Stimulated activated naive CD4-positive, alpha-beta T cell treated with Interleukin-2 at 50 U/mL for 16 hours (primary cell): ENCODE data around the gene SRM.
"Not testable (repeated sequence)": the region's sequence is repeated elsewhere in the genome, so short reads cannot be mapped to it uniquely, and the experiment has no call there.

ENCODE experiments used
- DNase-seq: peaks from one replicate; lab custom pipeline; 2025; lab: John Stamatoyannopoulos, UW

SRM gene

DNA sequence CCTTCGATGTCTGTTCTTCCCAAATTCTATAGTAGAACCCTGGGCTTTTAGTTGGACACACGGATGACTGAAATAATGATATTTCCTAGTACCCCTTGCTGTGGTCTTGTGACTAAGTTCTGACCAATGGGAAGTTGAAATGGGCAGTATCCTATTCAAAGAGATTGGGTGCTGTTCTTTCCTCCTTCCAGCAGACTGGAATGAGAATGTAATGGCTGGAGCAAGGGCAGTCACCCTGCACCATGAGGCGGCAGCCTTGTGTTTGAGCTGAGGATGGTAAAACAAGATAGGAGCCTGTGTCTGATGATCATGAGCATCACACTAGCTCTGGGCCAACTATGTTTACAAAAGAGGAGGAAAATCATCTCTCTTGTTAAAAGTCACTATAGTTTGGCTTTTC lies 5.1 kb upstream of the SRM start:
- DNase-seq = no peak

DNA sequence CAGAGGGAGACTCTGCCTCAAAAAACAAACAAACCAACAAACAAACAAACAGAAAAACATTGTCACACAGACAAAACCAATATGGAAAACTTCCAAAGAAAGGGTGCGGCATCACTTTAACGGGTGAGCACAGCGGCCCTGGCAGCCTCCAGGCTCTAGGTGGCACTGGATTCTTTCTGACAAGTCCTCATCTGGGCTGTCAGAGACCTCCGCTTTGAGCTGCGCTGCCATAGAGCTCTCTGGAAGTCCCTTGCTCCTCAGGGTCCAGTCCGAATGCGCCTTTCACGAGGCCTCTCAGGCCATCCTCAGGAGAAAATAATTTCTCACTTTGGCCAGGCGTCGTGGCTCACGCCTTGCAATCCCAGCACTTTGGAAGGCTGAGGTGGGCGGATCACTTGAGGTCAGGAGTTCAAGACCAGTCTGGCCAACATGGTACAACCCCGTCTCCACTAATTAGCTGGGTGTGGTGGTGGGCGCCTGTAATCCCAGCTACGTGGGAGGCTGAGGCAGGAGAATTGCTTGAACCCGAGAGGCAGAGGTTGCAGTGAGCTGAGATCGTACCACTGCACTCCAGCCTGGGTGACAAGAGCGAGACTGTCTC lies 4.2 kb upstream of the SRM start:
- DNase-seq = not testable (repeated sequence)

DNA sequence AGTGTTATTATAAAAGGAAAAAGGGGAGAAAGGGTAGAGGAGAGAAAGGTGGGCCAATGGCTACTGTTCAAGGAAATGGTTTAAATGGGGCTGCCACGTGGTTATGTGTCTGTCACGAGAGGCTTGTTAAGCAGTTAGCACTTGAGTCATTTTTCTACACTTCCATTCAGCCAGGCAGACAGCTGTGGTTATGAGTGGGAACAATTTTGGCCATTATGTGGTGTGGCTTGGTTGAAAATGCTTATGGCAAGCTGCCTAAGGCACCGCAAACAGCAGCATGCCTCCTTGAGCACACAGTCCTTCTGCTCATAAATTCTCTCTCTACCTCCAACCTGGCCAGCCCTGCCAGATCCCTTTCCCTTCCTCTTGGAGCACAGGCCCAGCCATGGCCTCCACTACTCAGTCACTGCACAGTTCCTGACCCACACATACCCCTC lies 3.2 kb upstream of the SRM start:
- DNase-seq = peak; percentile 34

DNA sequence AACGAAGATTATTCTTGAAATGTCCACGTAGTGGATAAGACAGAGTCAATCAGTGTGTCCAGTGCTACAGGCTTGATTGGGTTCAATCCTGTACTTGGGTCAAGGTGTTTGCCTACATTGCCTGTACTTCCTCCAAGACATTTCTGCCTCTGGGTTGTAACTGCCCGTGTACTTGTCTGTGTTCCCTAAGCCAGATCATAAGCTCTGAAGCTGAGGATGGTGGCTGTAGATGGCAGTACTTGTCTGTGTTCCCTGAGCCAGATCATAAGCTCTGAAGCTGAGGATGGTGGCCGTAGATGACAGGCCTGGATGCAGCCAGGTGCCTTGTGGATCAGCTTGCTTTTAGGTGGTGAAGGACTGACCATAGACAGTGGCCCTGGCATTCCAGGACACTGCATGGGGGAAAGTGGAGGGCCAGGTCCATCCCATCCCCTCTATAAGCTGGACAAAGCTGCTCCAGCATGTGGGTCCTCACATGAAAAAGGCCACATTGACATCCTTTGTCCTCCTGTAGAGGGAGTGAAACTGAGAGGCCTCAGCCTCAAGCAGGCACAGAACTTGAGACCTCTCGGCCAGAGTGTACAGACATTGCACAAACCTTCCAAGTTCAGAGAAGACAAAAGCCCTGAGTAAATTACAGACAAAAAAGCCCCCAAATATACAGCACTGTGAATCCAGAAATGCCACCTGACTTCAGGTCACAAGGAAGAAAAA lies 2.0 kb upstream of the SRM start:
- no peak for DNase-seq

DNA sequence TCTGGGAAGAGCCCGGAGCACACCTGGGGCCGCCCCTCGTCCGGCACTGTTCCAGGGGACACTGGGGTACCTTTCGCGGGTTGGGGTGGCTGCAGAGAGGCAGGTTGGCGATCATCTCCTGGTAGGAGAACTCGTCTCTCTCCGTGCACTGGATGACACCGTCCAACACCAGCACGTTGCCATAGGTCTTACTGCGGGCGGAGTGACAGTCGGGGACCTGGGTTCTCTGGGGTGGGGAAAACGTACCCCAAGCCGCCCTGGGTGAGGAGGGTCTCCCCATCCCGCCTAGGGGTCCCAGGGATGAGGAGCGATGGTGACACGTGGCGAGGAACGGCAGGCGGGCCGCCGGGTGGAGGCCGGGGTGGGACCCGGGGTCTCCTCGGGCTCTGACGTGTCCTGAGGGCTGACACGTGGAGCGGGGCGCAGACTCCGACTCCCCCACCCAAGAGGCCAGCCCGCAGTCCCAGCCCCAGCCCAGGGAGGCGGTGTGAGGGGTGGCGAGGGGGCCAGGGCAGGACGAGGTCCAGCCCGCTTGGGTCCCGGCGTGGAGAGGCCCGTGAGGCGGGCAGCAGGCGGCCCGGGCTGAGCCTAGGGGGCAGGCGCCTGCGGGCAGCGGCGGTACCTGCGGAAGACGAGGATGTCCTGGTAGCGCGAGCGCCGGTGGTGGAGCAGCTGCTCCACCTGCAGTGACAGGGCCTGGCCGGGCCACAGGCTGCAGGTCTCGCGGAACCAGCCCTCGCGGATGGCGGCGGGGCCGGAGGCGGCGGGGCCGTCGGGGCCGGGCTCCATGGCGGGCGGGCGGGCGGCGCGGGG lies 457 bp downstream of the SRM start:
- DNase-seq = peak; percentile 38

DNA sequence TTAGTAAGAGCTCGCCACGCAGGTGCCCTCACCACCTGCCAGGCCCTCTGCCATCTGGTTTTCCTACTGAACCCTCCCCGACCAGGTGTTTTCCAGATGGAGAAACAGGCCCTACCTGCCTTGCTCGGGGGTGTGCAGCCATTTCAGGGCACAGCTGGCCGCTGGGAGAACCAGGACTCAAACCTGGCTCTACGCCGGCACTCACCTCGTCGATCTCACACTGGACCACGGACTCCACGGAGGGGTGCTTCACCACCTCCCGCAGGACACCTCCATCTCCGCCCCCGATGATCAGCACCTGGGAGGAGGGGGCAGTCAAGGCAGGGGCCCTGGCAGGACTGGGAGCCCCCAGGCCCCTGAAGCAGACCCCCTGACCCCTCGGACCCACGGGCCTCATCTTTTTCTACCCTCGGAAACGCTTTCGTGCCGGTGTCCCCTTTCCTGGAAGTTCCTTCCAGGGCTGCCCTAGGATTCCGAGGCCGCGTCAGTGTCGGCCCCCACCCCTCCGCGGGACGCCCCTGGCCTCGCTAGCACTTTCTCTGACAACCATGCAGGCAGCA lies 1.1 kb downstream of the SRM start:
- no peak for DNase-seq

DNA sequence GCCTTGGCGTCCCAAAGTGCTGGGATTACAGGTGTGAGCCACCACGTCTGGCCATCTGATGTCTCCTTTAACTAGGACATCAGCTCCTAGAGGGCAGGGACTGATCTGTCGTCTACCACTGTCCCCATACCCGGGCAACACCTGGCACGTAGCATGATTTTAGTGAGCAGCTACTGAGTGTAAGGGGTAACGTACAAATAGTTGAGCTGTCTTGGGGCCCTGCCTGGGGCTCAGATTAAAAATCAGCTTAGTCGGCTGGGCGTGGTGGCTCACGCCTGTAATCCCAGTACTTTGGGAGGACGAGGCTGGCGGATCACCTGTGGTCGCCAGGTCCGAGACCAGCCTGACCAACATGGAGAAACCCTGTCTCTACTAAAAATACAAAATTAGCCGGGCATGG lies 1.8 kb downstream of the SRM start:
- DNase-seq = no peak

DNA sequence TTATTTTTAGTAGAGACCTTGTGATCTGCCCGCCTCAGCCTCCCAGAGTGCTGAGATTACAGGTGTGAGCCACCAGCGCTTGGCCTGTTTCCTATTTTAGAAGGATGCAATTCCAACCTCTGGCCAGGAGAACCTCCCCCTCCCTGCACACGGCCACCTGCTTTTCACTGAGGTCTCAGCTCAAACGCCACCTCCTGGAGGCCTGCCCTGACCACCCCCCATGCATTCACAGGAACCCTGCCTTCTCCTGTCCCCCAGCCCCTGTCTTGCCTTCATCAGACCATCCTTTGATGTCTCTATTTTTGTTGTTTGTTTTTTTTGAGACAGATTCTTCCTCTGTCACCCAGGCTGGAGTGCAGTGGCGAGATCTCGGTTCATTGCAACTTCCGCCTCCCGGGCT lies 2.3 kb downstream of the SRM start:
- DNase-seq = no peak

DNA sequence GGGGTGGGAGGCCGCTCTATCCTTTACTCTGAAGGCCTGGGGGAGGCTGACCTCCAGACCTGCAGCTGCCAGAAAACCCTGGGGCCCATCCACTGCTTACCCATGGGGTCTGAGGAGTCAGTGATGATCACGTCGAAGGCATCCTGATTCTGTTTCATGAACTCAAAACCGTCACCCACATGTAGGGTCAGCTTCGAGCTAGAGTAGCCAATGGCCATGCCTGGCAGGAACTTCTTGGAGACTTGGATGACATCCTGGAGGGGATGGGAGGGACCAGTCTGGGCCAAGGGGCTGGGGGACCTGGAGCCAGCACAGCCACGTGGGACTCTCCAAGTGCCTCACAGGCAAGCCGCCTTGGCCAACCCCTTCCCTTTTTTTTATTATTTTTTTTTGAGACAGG lies 3.3 kb downstream of the SRM start:
- DNase-seq = no peak

DNA sequence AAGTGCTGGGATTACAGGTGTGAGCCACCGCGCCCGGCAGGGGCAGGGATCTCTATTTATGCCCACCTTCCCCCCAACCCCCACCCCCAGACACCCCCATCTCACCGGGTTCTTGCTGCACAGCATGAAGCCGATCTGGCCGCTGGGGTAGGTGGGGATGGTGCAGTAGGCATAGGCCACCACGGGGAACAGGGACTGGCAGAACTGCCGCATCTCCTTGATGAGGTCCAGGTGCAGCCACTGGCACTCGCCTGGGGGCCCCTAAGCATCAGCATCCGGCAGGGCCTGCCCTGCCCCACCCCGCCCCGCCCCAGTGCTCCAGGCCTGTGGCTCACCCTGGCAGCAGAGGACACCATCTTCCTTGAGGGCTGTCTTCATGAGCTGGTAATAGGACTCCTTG lies 4.1 kb downstream of the SRM start:
- no peak for DNase-seq

DNA sequence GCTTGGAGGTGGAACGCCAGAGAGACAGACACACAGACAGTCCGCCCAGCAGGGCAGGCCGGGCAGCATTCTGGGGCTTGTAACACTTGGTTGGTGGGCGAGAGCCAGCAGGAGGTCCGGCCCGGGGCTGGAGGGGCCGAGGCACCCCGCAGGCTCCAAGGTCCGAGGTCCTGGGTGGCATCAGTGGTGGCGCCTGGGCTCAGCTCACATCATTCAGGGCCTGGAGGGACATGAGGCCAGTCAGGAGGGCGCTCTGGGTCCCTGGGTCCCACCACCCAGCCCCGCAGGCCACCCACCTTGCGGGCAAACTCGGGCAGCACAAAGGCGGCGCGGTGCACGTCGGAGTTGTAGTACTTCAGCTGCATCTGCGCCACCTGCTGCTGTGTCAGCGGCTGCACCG lies 5.2 kb downstream of the SRM start:
- no peak for DNase-seq

DNA sequence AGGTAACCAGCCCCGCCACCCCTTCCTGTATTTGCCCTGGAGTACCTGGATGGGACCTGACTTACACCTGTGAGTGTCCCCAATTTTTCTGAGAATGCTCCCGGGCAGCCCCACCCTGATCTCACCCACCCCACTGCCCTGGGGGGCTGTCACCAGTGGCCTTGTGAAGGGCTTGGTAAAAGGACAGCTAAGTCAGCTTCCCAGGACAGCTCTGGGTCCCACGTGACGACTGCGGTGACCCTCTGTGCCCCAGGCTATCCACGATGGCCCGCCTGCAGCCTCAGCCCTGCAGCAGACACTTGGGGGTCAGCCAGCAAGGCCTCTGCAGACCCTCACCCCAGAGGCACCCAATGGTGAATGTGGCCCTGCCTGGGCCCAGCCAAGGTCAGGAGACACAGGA lies 5.6 kb downstream of the SRM start:
- DNase-seq = no peak

DNA sequence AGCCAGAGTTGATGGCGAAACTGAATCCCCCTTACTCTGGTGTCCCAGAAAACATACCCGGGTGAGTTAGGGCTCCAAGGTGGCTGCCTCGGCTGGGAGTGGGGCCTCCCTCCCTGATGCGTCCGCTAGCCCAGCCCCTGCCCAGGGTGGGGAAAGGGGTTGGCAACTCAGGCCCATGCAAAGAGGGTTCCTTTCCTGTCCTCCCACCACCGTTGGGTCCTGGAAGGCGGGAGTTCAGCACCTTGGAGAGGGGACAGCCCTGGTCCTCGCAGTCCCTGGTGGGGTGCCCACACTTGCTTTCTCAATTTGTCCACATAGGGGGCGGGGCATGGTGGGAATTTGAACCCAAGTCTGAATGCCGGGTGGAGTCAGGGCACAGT lies 6.1 kb downstream of the SRM start:
- DNase-seq = no peak

DNA sequence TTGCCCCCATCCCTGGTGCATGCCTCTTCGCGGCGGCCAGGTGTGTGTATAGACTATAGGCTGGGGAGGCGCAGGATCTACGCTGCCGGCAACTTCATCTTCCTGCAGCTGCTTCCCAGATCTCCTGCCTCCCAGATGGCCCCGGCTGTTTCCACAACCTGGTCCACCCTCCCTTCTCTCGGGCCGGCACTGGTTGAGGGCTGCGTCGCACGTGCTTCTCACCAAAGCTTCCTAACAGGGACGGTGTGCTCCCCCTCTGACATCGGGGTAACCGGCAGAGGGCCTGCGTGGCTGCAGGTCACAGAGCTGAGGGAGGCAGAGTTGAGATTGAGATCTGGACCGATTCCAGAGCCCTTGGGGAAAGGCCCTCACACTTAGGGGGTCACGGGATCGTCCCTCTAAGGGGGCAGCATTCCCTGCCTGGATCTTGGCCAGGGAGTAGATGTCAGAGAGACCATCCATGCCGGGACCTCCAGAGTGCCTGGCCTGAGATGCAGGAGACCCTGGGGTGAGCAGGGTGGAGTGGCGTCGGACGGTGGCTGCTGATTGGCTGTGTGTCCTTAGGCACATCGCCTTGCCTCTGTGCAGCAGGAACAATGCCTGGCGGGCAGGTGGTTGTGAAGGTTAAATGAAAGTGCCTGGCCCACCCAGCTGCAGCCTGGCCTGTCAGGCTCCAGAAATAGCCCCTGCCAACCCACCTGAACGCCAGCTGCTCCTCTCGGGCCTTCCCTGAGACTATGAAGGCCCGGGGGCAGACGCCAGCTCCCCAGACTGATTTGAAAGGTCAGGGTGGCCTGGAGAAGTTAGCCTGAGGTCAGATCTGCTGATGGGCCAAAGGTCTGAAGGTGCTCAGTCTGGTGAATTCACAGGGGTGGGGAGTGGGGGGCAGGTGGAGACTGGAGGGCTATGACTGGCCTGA lies 6.7 kb downstream of the SRM start:
- DNase-seq = no peak

DNA sequence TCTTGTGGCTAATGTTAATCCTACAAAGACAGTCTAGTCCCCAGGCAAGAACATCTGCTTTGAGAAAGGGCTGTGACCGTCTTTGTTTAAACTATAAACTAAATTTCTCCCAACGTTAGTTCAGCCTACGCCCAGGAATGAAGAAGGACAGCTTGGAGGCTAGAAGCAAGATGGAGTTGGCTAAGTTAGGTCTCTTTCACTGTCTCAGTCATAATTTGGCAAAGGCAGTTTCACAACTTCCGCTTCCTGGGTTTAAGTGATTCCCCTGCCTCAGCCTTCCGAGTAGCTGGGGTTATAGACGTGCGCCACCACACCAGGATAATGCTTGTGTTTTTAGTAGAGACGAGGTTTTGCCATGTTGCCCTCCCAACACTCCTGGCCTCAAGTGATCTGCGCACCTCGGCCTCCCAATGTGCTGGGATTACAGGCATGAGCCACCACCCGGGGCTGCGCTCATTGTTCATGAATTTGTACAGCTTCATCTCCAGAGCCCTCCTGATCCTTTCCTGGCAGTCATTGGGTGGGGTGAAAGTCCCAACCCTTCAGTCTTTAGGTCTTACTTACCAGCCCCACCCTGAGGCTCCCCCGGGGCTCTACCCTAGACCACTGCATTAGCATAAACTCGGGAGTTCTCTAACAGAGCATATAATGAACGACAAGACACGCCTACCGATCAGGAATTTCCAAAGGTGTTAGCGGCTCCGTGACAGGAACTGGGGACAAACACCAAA lies 7.9 kb downstream of the SRM start:
- DNase-seq = no peak

DNA sequence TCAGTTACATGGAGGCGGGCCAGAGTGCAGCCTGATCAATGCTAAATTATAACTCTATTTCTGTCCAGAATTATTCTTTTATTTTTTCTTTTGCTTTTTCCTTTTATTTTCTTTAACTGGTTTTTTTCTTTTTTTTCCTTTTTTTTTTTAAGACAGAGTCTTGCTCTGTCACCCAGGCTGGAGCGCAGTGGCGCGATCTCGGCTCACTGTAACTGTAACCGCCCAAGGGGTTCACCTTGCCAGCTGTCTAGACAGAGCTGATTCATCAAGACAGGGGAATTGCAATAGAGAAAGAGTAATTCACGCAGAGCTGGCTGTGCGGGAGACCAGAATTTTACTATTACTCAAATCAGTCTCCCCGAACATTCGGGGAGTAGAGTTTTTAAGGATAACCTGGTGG lies 8.7 kb downstream of the SRM start:
- DNase-seq = not testable (repeated sequence)

DNA sequence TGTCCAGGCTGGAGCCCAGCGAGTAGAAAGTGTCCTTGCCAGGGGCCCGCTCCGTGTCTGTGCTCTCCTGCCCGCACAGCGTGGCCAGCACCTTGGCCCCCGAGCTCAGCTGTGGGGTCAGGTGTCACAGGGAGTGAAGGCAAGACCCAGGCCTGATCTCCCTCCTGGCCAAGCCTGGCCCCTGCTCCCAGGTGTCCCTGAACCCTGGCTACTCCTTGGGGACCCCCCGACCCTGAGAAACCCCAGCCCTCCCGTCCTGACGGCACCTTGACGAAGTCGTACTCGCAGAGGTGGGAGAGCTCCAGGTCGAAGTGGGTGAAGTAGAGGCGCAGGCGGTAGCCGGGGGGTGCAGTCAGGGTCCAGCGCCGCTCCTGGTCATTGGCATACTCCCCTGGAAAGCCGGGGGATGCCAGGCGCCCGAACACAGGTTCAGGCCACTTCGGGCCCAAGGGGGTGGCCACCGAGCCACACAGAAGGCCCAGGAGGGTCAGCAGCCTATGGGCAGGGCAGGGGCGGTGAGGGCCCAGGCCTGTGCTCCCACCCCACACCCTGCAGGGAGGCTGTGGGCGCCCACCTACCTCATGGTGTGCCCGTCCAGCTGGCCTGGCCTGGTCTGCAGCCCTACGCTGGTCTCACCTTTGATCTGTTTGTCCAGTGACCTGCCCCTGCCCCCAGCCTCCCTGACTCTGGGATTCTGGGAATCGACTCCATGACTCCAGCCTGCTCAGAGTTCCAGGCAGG lies 13.0 kb downstream of the SRM start, which contains the start of gene MASP2:
Gene MASP2 (minus strand): TSS at position 615 of the 741 bp plus-strand sequence. CDS start 32 bp downstream, at position 583.
- DNase-seq = no peak

DNA sequence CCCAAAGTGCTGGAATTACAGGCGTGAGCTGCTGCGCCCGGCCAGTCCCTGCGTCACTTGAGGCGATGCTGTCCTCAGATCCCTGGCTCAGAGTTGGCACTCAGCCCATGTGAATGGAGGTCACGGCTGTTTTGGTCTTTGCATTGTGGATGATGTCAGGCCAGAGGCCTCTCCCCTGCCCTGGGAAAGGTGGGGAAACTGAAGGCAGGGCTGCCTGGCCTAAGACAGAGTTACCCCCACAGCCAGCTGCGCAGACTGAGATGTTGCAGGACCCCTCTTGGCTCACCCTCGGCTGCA lies 13.6 kb downstream of the SRM start:
- DNase-seq = no peak

DNA sequence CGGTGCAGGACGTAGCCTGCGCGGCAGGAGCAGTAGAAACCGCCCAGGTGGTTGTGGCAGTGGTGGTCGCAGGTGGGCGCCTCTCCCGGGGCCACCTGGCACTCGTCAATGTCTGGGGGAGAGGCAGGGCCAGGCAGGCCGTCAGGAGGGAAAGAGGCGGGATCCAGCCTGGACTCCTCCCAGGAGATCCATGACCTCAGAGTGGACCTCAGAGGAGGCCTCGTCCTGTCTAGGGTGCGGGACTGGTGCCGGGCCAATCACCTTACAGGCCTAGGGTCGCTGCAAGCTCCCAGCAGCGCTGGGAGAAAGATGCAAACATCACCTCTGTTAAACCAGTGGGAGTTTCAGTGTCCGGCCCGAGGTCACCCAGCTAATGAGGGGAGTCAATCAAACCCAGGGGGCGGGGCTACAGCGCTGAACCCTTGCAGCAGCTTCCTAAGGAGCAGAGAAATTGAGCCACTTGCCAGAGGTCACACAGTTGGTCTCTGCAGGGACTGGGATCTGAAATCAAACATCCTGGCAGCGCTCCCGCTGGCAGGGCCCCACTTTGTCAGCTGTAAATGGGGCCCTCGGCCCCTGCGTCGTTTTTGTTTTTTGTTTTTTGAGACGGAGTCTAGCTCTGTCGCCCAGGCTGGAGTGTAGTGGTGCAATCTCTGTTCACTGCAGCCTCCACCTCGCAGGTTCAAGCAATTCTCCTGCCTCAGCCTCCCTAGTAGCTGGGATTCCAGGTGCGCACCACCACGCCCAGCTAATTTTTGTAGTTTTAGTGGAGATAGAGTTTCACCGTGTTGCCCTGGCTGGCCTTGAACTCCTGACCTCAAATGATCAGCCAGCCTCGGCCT lies 14.2 kb downstream of the SRM start:
- no peak for DNase-seq
